ENCODE data around the gene AZGP1.

GRCh38 chr7:99953649-99954048 is 22.2 kb downstream of the AZGP1 start:
- TF ChIP-seq CTCF (IDR thresholded peaks at IDR 0.05) = no peak
- no peak for TF ChIP-seq POLR2A (IDR thresholded peaks at IDR 0.05)
